Thyroid gland (tissue), 4 donors: Measurements from ENCODE around the gene CTNNA2. TPM values are rescaled to one million over a fixed set of nuclear protein-coding genes. Genes with fewer than 3 reads are reported as not detected.
A peak's percentile ranks its signal among the peaks of the same experiment; 100 is the strongest.
"Not testable (repeated sequence)": the region's sequence is repeated elsewhere in the genome, so short reads cannot be mapped to it uniquely, and the experiment has no call there.

ENCODE experiments used
- DNase-seq, 2 donors: peaks; one replicate each; pipeline ENCODE4 v3.0.0-alpha.2; 2019
- H3K27ac ChIP-seq, 3 donors: fragments of 200-600 bp; sonication (generic); 1 replicate in 2 of 3; 2 replicates in 1 of 3; pipeline ENCODE4 v1.5.1; 2016 to 2019; ENCODE audit warnings: mild to moderate bottlenecking in 1 of 3, moderate library complexity in 1 of 3
- H3K27me3 ChIP-seq: fragments of 200-600 bp; sonication (generic); one replicate; pipeline ENCODE4 v1.5.1; 2019
- H3K36me3 ChIP-seq, 2 donors: fragments of 200-600 bp; sonication (generic); one replicate each; pipeline ENCODE4 v1.5.1; 2016 to 2019
- H3K4me1 ChIP-seq, 2 donors: fragments of 200-600 bp; sonication (generic); one replicate each; pipeline ENCODE4 v1.5.1; 2017 to 2019
- H3K4me3 ChIP-seq, 3 donors: fragments of 200-600 bp; sonication (generic); replicated peaks in 1 of 3; 1 replicate in 2 of 3; 2 replicates in 1 of 3; pipeline ENCODE4 v1.5.1; 2016; ENCODE audit warnings: mild to moderate bottlenecking in 1 of 3
- H3K9me3 ChIP-seq: fragments of 200-600 bp; sonication (generic); one replicate; pipeline ENCODE4 v1.5.1; 2017
- POLR2A ChIP-seq, 2 donors: fragments of 450-650 bp; IDR thresholded peaks; one replicate each; pipeline ENCODE4 v1.6.1; 2017; ENCODE audit warnings: antibody characterized with exemption in 2 of 2, mild to moderate bottlenecking in 2 of 2, moderate library complexity in 1 of 2
- WGBS, 2 donors: methylation state at CpG; one replicate each; pipeline ENCODE4 v1.1.5; 2017; 5-methylcytosine and 5-hydroxymethylcytosine counted together
- intact Hi-C: fragments of 100-400 bp; cut with DNase I; formaldehyde crosslinking; loops from one replicate; pipeline ENCODE4 v1.15.1; 2023
- total RNA-seq, 4 donors: library from RNA; depleted of rRNA; stranded (reverse); fragments of >200 nt; gene quantifications; one replicate each; pipeline ENCODE4 v1.2.3, GENCODE V29; 2016
- TF ChIP-seq, protein P1 (sequence below), 6 experiments: fragments of 200-600 bp in 3 of 6; fragments of 450-650 bp in 3 of 6; sonication (generic) in 3 of 6; IDR thresholded peaks; one replicate each; pipeline ENCODE4 v1.5.1; 2016 to 2019; ENCODE audit warnings: antibody characterized with exemption in 6 of 6, mild to moderate bottlenecking in 2 of 6, inconsistent platforms in 1 of 6, moderate library complexity in 1 of 6

The CTNNA2 gene
- total RNA-seq, 4 donors from 2014 or later, result 0.13 to 0.44 (median 0.22) TPM; not detected in 1

DNA sequence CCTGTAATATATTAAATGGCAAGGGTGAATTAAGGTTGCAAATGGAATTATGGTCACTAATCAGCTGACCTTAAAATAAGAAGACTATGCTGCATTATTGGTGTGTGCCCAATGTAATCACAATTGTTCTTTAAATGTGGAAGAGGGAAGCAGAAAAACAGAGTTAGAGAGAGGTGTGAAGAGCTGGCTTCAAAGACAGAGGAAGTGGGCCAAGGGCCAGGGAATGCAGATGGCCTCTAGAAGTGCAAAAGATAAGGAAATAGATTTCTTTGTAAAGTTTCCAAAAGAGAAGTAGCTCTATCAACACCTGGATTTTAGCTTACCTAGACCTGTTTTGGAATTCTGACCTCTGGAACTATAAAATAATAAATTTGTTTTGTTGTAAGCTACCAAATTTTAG is 515.7 kb downstream of the CTNNA2 start:
- Histone ChIP-seq H3K27me3 (no peaks in the 10 kb centered on the region), H3K4me3 (no peak overlapping the region), H3K27ac (no peak overlapping the region), H3K9me3 (no peaks in the 10 kb centered on the region), H3K4me1 (no peaks in the 10 kb centered on the region), H3K36me3 (no peaks in the 10 kb centered on the region)
- no peak for TF ChIP-seq POLR2A (IDR thresholded peaks at IDR 0.05)
- TF ChIP-seq, protein P1, sequence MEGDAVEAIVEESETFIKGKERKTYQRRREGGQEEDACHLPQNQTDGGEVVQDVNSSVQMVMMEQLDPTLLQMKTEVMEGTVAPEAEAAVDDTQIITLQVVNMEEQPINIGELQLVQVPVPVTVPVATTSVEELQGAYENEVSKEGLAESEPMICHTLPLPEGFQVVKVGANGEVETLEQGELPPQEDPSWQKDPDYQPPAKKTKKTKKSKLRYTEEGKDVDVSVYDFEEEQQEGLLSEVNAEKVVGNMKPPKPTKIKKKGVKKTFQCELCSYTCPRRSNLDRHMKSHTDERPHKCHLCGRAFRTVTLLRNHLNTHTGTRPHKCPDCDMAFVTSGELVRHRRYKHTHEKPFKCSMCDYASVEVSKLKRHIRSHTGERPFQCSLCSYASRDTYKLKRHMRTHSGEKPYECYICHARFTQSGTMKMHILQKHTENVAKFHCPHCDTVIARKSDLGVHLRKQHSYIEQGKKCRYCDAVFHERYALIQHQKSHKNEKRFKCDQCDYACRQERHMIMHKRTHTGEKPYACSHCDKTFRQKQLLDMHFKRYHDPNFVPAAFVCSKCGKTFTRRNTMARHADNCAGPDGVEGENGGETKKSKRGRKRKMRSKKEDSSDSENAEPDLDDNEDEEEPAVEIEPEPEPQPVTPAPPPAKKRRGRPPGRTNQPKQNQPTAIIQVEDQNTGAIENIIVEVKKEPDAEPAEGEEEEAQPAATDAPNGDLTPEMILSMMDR (IDR thresholded peaks at IDR 0.05), result no peak
- intact Hi-C loops, result no loop called here
- DNase-seq, result peak in 1 of 2 donors; percentile 3

DNA sequence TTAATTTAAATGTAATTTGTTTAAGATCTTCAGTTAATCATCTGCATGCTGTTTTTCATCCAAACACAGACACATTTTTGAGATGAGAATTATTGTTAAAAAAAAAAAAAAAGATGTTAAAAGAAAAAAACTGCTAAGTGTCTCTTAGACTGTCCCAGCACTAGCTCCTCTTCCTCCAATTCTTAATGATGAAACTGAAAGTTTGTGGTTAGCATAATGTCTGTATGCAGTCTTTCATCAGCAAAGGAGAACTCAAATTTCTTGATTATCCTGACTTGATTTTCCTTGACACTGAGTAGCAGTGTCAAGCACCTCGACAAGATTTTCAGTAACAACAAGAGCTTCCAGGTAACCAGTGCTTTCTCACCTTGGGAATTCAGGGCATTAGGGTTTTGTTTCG is 517.3 kb downstream of the CTNNA2 start:
- intact Hi-C loops, result no loop called here
- H3K27me3 ChIP-seq, result no peaks in the 10 kb centered on the region
- 48 to 63% methylated on average over 2 of the region's 2 CpGs for WGBS, 2 donors

DNA sequence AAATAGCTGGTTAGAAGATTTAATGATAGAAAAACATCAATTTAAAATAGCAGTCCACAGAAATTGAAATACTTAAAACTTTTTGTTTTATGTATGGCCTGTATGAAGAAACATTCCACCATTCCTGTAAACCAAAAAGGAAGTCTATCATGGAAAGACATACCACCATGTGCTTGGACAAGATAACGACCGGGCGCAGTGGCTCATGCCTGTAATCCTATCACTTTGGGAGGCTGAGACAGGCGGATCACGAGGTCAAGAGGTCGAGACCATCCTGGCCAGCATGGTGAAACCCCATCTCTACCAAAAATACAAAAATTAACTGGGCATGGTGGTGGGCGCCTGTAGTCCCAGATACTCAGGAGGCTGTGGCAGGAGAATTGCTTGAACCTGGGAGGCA is 519.8 kb downstream of the CTNNA2 start:
- 93 to 95% methylated on average over 7 of the region's 7 CpGs for WGBS, 2 donors
- H3K4me1 ChIP-seq, H3K27ac ChIP-seq, H3K27me3 ChIP-seq, H3K36me3 ChIP-seq, H3K9me3 ChIP-seq, intact Hi-C loops, H3K4me3 ChIP-seq, DNase-seq: not testable (repeated sequence)

More for the DNA sequence above, 517.3 kb downstream of the CTNNA2 start:
- no peak for DNase-seq
- Histone ChIP-seq H3K27ac (no peak overlapping the region), H3K4me1 (no peaks in the 10 kb centered on the region), H3K9me3 (no peaks in the 10 kb centered on the region), H3K4me3 (no peak overlapping the region), H3K36me3 (no peaks in the 10 kb centered on the region)
- TF ChIP-seq, protein P1 (IDR thresholded peaks at IDR 0.05), result no peak
- no peak for TF ChIP-seq POLR2A (IDR thresholded peaks at IDR 0.05)

DNA sequence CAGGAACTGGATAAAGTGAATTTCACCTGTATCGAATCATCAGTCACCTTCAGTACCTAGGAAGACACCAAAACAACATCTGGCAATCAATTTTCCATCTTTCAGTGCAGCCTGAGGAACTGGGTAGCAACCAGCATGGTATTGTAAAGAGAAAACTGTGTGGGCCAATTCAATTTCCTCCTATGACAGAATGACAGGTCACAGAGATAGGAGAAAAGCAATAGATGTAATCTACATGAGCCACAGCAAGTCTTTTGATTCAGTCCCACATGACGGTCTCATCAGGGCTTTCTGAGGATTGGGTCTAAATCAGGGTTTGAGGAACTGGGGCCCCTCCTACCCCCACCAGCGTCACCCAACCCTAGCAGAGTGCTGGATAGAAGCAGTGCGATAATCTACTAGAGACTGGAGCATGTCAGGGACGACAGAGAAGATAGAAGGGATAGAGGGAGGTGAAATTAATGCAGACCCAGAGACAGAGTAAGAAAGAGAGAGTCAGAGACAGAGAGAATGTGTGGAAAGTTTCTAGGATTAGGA is 523.0 kb downstream of the CTNNA2 start:
- no peak for TF ChIP-seq POLR2A (IDR thresholded peaks at IDR 0.05)
- TF ChIP-seq, protein P1 (IDR thresholded peaks at IDR 0.05), result no peak
- intact Hi-C loops, result no loop called here
- WGBS, 2 donors, result 81 to 92% methylated on average over 5 of the region's 5 CpGs
- Histone ChIP-seq H3K27me3 (no peaks in the 10 kb centered on the region), H3K9me3 (no peaks in the 10 kb centered on the region), H3K27ac (no peak overlapping the region), H3K4me1 (no peaks in the 10 kb centered on the region), H3K36me3 (no peaks in the 10 kb centered on the region), H3K4me3 (no peak overlapping the region)
- DNase-seq, result no peak

DNA sequence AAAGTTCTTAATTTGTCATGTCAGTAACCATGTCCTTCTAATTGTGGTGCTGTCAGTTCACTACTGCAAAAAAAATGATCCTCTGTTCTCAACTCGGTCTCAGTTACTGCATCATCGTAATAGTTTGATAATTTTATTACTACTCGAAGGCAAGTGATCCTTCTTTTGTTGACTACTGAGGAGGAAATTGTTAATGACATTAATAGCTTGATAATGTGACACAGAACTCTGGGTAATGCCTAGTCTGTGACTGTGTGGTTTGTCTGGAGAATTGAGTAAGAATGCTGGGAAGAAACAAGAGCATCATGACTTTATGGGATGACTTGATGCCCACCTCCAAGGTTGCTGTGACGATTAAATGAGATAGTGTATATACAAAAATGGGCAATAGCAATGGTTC is 524.5 kb downstream of the CTNNA2 start:
- Histone ChIP-seq H3K27me3 (no peaks in the 10 kb centered on the region), H3K9me3 (no peaks in the 10 kb centered on the region), H3K36me3 (no peaks in the 10 kb centered on the region), H3K4me3 (no peak overlapping the region), H3K27ac (no peak overlapping the region), H3K4me1 (no peaks in the 10 kb centered on the region)
- intact Hi-C loops, result no loop called here
- TF ChIP-seq, protein P1 (IDR thresholded peaks at IDR 0.05), result no peak
- no peak for TF ChIP-seq POLR2A (IDR thresholded peaks at IDR 0.05)
- 81 to 85% methylated on average over 4 of the region's 4 CpGs for WGBS, 2 donors
- DNase-seq, result no peak

DNA sequence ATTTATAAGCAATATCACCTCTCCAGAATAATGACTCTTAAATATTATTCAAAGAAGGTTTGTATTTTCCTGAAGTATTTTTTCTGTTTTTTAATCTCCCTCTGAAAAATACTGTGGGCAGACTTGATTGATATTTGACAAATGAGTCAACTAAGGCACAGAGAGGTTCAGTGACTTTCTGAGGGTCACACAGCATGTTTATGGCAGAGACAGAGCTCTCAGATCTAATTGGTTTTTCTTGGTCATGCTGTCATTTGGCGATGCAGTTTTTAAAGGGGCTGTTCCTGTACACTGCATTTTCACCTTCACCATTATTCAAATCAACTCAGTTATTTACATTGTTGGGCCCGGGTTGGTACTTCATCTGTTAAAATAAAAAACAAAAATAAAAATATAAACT is 527.4 kb downstream of the CTNNA2 start:
- intact Hi-C loops, result no loop called here
- Histone ChIP-seq H3K36me3 (no peaks in the 10 kb centered on the region), H3K9me3 (no peaks in the 10 kb centered on the region), H3K27me3 (no peaks in the 10 kb centered on the region), H3K4me3 (no peak overlapping the region), H3K4me1 (no peaks in the 10 kb centered on the region), H3K27ac (no peak overlapping the region)
- DNase-seq, result no peak
- 91 to 95% methylated on average over 2 of the region's 2 CpGs for WGBS, 2 donors
- TF ChIP-seq POLR2A (IDR thresholded peaks at IDR 0.05), result no peak
- TF ChIP-seq, protein P1 (IDR thresholded peaks at IDR 0.05), result no peak
